H9 (cell line): ENCODE measurements around the gene CDKL5. TPM values are rescaled to one million over a fixed set of nuclear protein-coding genes. Genes with fewer than 3 reads are reported as not detected.

Source experiments
- DNase-seq: peaks from one replicate; pipeline ENCODE4 v3.0.0-alpha.2; 2017
- H2AFZ ChIP-seq: one replicate; pipeline ENCODE4 v1.6.1; 2013; ENCODE audit warnings: mild to moderate bottlenecking, low read length, control low read depth, moderate library complexity
- H2AK5ac ChIP-seq: 2 replicates; pipeline ENCODE4 v1.6.1; 2013; ENCODE audit warnings: low read length, control low read depth, mixed read lengths; ENCODE audit not compliant: insufficient read length
- H2BK120ac ChIP-seq: one replicate; pipeline ENCODE4 v1.6.1; 2013; ENCODE audit warnings: low read depth, mild to moderate bottlenecking, low read length, control low read depth, inconsistent platforms; ENCODE audit not compliant: poor library complexity, severe bottlenecking
- H2BK12ac ChIP-seq: 2 replicates; pipeline ENCODE4 v1.6.1; 2013; ENCODE audit warnings: low read length, control low read depth, mixed read lengths, low read depth; ENCODE audit not compliant: insufficient read length
- H2BK15ac ChIP-seq: 2 replicates; pipeline ENCODE4 v1.6.1; 2013; ENCODE audit warnings: low read depth, low read length, control low read depth
- H2BK20ac ChIP-seq: one replicate; pipeline ENCODE4 v1.6.1; 2013; ENCODE audit warnings: low read depth, mild to moderate bottlenecking, low read length, control low read depth, inconsistent platforms; ENCODE audit not compliant: poor library complexity, severe bottlenecking
- H2BK5ac ChIP-seq: 2 replicates; pipeline ENCODE4 v1.6.1; 2013; ENCODE audit warnings: low read length, control low read depth, mixed read lengths; ENCODE audit not compliant: insufficient read length
- H3K14ac ChIP-seq: 2 replicates; pipeline ENCODE4 v1.6.1; 2013; ENCODE audit warnings: low read length, control low read depth; ENCODE audit not compliant: insufficient read depth
- H3K18ac ChIP-seq: 2 replicates; pipeline ENCODE4 v1.6.1; 2013; ENCODE audit warnings: low read depth, mild to moderate bottlenecking, mixed read lengths, low read length, control low read depth; ENCODE audit not compliant: insufficient read length
- H3K23ac ChIP-seq: 2 replicates; pipeline ENCODE4 v1.6.1; 2013; ENCODE audit warnings: low read length, control low read depth, mixed read lengths, low read depth; ENCODE audit not compliant: insufficient read length
- H3K23me2 ChIP-seq: 2 replicates; pipeline ENCODE4 v1.6.1; 2013; ENCODE audit warnings: low read depth, mild to moderate bottlenecking, mixed read lengths, low read length, control low read depth; ENCODE audit not compliant: insufficient read length, poor library complexity, severe bottlenecking
- H3K27ac ChIP-seq: 2 replicates; pipeline ENCODE4 v1.5.1; 2013; ENCODE audit warnings: low read length, control low read depth, mixed read lengths, low read depth; ENCODE audit not compliant: insufficient read length
- H3K27me3 ChIP-seq: 2 replicates; pipeline ENCODE4 v1.6.1; 2013; ENCODE audit warnings: low read length, control low read depth, inconsistent platforms; ENCODE audit not compliant: insufficient read depth
- H3K4ac ChIP-seq: 2 replicates; pipeline ENCODE4 v1.6.1; 2013; ENCODE audit warnings: low read depth, mild to moderate bottlenecking, control low read depth, inconsistent platforms, low read length, moderate library complexity
- H3K4me1 ChIP-seq: 2 replicates; pipeline ENCODE4 v1.6.1; 2013; ENCODE audit warnings: low read length, control low read depth, inconsistent platforms; ENCODE audit not compliant: insufficient read depth
- H3K4me2 ChIP-seq: 2 replicates; pipeline ENCODE4 v1.6.1; 2013; ENCODE audit warnings: low read length, control low read depth, mixed read lengths; ENCODE audit not compliant: insufficient read length, insufficient read depth
- H3K56ac ChIP-seq: 2 replicates; pipeline ENCODE4 v1.6.1; 2013; ENCODE audit warnings: low read depth, mild to moderate bottlenecking, mixed read lengths, low read length, control low read depth; ENCODE audit not compliant: insufficient read length
- H3K79me1 ChIP-seq: 2 replicates; pipeline ENCODE4 v1.6.1; 2013; ENCODE audit warnings: low read depth, mild to moderate bottlenecking, moderate library complexity, low read length, control low read depth, inconsistent platforms; ENCODE audit not compliant: insufficient read depth, poor library complexity, severe bottlenecking
- H3K79me2 ChIP-seq: 2 replicates; pipeline ENCODE4 v1.6.1; 2013; ENCODE audit warnings: low read length, control low read depth, inconsistent platforms; ENCODE audit not compliant: insufficient read depth
- H3K9ac ChIP-seq: 2 replicates; pipeline ENCODE4 v1.6.1; 2013; ENCODE audit warnings: low read length, control low read depth, mixed read lengths; ENCODE audit not compliant: insufficient read length; ENCODE audit errors: extremely low read depth
- H3K9me3 ChIP-seq: one replicate; pipeline ENCODE4 v1.6.1; 2013; ENCODE audit warnings: low read depth, low read length, inconsistent platforms; ENCODE audit not compliant: control insufficient read depth
- H3T11ph ChIP-seq: one replicate; pipeline ENCODE4 v1.6.1; 2013; ENCODE audit warnings: mild to moderate bottlenecking, low read length, control low read depth, inconsistent platforms
- H4K20me1 ChIP-seq: one replicate; pipeline ENCODE4 v1.6.1; 2013; ENCODE audit not compliant: control insufficient read depth, insufficient read length, insufficient read depth
- H4K5ac ChIP-seq: 2 replicates; pipeline ENCODE4 v1.6.1; 2013; ENCODE audit warnings: low read depth, mild to moderate bottlenecking, mixed read lengths, low read length, control low read depth; ENCODE audit not compliant: insufficient read length
- H4K8ac ChIP-seq: replicated peaks from 2 replicates; pipeline ENCODE4 v1.6.1; 2013; ENCODE audit warnings: low read length, control low read depth, mixed read lengths, low read depth; ENCODE audit not compliant: insufficient read length
- H4K91ac ChIP-seq: 2 replicates; pipeline ENCODE4 v1.6.1; 2013; ENCODE audit warnings: low read depth, mild to moderate bottlenecking, moderate library complexity, mixed read lengths, low read length, control low read depth; ENCODE audit not compliant: insufficient read length
- H3K27ac Mint-ChIP-seq, 3 experiments: 2 replicates in 2 of 3; 3 replicates in 1 of 3; pipeline ENCODE4 v1.8.0; 2020 to 2021; ENCODE audit warnings: mixed read lengths in 3 of 3, mild to moderate bottlenecking in 1 of 3, moderate library complexity in 1 of 3
- H3K27me3 Mint-ChIP-seq: 2 replicates; pipeline ENCODE4 v1.8.0; 2021; ENCODE audit warnings: low read depth, mild to moderate bottlenecking, moderate library complexity, mixed read lengths
- H3K36me3 Mint-ChIP-seq, 3 experiments: 2 replicates in 2 of 3; 3 replicates in 1 of 3; pipeline ENCODE4 v1.8.0; 2020 to 2021; ENCODE audit warnings: low read depth in 3 of 3, mixed read lengths in 3 of 3; ENCODE audit not compliant: insufficient read depth in 1 of 3
- H3K4me1 Mint-ChIP-seq, 2 experiments: 2 replicates each; pipeline ENCODE4 v1.8.0; 2020; ENCODE audit warnings: mixed read lengths in 2 of 2
- H3K4me3 Mint-ChIP-seq, 2 experiments: 2 replicates in 1 of 2; 3 replicates in 1 of 2; pipeline ENCODE4 v1.8.0; 2020 to 2021; ENCODE audit warnings: mild to moderate bottlenecking in 2 of 2, mixed read lengths in 2 of 2, moderate library complexity in 1 of 2
- H3K9me3 Mint-ChIP-seq, 2 experiments: 2 replicates in 1 of 2; 3 replicates in 1 of 2; pipeline ENCODE4 v1.8.0; 2020; ENCODE audit warnings: mild to moderate bottlenecking in 2 of 2, mixed read lengths in 2 of 2, moderate library complexity in 1 of 2
- WGBS: extraction: QIAGEN DNeasy Blood & Tissue Kit; methylation state at CpG from one replicate; pipeline ENCODE4 v1.1.7; 2013; ENCODE audit warnings: missing lambda C conversion rate, low lambda C conversion rate, mixed read lengths; ENCODE audit not compliant: insufficient read length; ENCODE audit errors: extremely low coverage; 5-methylcytosine and 5-hydroxymethylcytosine counted together
- total RNA-seq: library from RNA; stranded (reverse); gene quantifications from 2 replicates; pipeline ENCODE4 v1.2.1, GENCODE V29; 2021
- TF ChIP-seq, protein P1 (sequence below): fragments of 200-600 bp; sonication (generic); conservative IDR thresholded peaks from 3 replicates; pipeline ENCODE4 v1.8.0; 2021; ENCODE audit warnings: antibody characterized with exemption, mild to moderate bottlenecking

Gene CDKL5
- total RNA-seq, 1 experiment from 2014 or later = 19.5 TPM

DNA sequence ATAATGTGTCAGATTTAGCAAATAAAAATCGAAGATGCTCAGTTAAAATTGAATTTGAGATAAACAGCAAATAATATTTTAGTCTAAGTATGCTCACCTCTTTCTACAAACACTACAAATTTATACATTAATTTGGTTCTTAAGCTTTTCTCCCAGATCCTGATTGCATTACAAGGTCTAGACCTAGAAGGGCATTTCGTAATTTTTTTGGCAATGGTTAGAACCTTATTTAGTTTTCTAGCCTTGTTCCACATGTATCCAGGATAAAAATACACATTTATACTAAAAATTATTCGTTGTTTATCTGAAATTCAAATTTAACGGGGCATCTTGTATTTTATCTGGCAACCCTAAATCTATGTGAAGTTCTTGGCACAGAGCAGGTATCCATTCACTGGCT lies 2.5 kb upstream of the CDKL5 start:
- H3K27ac ChIP-seq = no peak overlapping the region
- H2AK5ac ChIP-seq = no peak overlapping the region
- no peaks in the 10 kb centered on the region for H3K4me1 ChIP-seq
- H3K27me3 ChIP-seq = no peaks in the 10 kb centered on the region
- peaks cover 17% of the 10 kb centered on the region for H3K9me3 ChIP-seq
- no peak overlapping the region for H3K14ac ChIP-seq
- peaks cover 56 to 64% of the 10 kb centered on the region in 2 experiments for H3K9me3 Mint-ChIP-seq
- no peak overlapping the region for H2BK15ac ChIP-seq
- no peaks in the 10 kb centered on the region for H3K79me1 ChIP-seq
- H3K79me2 ChIP-seq = no peaks in the 10 kb centered on the region
- H3K23ac ChIP-seq = no peak overlapping the region
- no peak overlapping the region for H2BK20ac ChIP-seq
- no peak overlapping the region for H3K4ac ChIP-seq
- H3K27me3 Mint-ChIP-seq = no peaks in the 10 kb centered on the region
- no peak overlapping the region for H3K9ac ChIP-seq
- no peak overlapping the region for H3K4me3 Mint-ChIP-seq
- no peak overlapping the region for H4K5ac ChIP-seq
- H3K56ac ChIP-seq = no peak overlapping the region
- H2BK5ac ChIP-seq = no peak overlapping the region
- no CpG with 5 or more reads among the region's 4 CpGs for WGBS
- H3K4me1 Mint-ChIP-seq = peaks cover 5 to 7% of the 10 kb centered on the region in 2 experiments
- H3K23me2 ChIP-seq = no peaks in the 10 kb centered on the region
- H2BK120ac ChIP-seq = no peak overlapping the region
- H4K91ac ChIP-seq = no peak overlapping the region
- H3K18ac ChIP-seq = no peak overlapping the region
- H3T11ph ChIP-seq = no peak overlapping the region
- no peak overlapping the region for H2BK12ac ChIP-seq
- no peak for DNase-seq
- no peak overlapping the region for H4K8ac ChIP-seq
- no peak overlapping the region for H3K4me2 ChIP-seq
- TF ChIP-seq, protein P1, sequence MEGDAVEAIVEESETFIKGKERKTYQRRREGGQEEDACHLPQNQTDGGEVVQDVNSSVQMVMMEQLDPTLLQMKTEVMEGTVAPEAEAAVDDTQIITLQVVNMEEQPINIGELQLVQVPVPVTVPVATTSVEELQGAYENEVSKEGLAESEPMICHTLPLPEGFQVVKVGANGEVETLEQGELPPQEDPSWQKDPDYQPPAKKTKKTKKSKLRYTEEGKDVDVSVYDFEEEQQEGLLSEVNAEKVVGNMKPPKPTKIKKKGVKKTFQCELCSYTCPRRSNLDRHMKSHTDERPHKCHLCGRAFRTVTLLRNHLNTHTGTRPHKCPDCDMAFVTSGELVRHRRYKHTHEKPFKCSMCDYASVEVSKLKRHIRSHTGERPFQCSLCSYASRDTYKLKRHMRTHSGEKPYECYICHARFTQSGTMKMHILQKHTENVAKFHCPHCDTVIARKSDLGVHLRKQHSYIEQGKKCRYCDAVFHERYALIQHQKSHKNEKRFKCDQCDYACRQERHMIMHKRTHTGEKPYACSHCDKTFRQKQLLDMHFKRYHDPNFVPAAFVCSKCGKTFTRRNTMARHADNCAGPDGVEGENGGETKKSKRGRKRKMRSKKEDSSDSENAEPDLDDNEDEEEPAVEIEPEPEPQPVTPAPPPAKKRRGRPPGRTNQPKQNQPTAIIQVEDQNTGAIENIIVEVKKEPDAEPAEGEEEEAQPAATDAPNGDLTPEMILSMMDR = no peak
- H2AFZ ChIP-seq = no peak overlapping the region
- no peaks in the 10 kb centered on the region for H4K20me1 ChIP-seq
- no peak overlapping the region for H3K27ac Mint-ChIP-seq
- H3K36me3 Mint-ChIP-seq = peaks cover 0 to 5% (median 0%) of the 10 kb centered on the region in 3 experiments; a peak in 3 of 7 replicates
